Measurements from ENCODE around the gene P2RX1.
A peak's percentile ranks its signal among the peaks of the same experiment; 100 is the strongest.

Gene P2RX1

GRCh38 chr17:3959295-3959899 lies 43.1 kb upstream of the P2RX1 start:
- Histone ChIP-seq H3K4me3 (ENCODE audit: low read length) (no peak overlapping the region), H3K4me1 (ENCODE audit: control insufficient read depth, insufficient read depth, low read length) (peaks cover 4% of the 10 kb centered on the region), H3K36me3 (ENCODE audit: control insufficient read depth, insufficient read depth, low read length, severe bottlenecking) (no peaks in the 10 kb centered on the region), H3K27me3 (replicated peaks; ENCODE audit: control insufficient read depth, insufficient read depth, low read length) (peaks cover 19% of the 10 kb centered on the region), H3K9me3 (ENCODE audit: control insufficient read depth, low read length) (no peaks in the 10 kb centered on the region), H3K9ac (ENCODE audit: low read length) (no peak overlapping the region)
- DNase-seq (ENCODE audit: low read depth), result peak; percentile 40

GRCh38 chr17:3957735-3958599 lies 41.7 kb upstream of the P2RX1 start:
- no peak for DNase-seq (ENCODE audit: low read depth)
- peaks cover 19% of the 10 kb centered on the region for H3K27me3 ChIP-seq (replicated peaks; ENCODE audit: control insufficient read depth, insufficient read depth, low read length)
- no peak overlapping the region for H3K4me3 ChIP-seq (ENCODE audit: low read length)
- H3K4me1 ChIP-seq (ENCODE audit: control insufficient read depth, insufficient read depth, low read length), result peaks cover 4% of the 10 kb centered on the region
- no peaks in the 10 kb centered on the region for H3K9me3 ChIP-seq (ENCODE audit: control insufficient read depth, low read length)
- H3K36me3 ChIP-seq (ENCODE audit: control insufficient read depth, insufficient read depth, low read length, severe bottlenecking), result no peaks in the 10 kb centered on the region
- H3K9ac ChIP-seq (ENCODE audit: low read length), result no peak overlapping the region

GRCh38 chr17:3956983-3957382 lies 40.7 kb upstream of the P2RX1 start:
- no peak for DNase-seq (ENCODE audit: low read depth)
- Histone ChIP-seq H3K9ac (ENCODE audit: low read length) (no peak overlapping the region), H3K4me1 (ENCODE audit: control insufficient read depth, insufficient read depth, low read length) (peaks cover 4% of the 10 kb centered on the region), H3K36me3 (ENCODE audit: control insufficient read depth, insufficient read depth, low read length, severe bottlenecking) (no peaks in the 10 kb centered on the region), H3K4me3 (ENCODE audit: low read length) (no peak overlapping the region), H3K9me3 (ENCODE audit: control insufficient read depth, low read length) (no peaks in the 10 kb centered on the region), H3K27me3 (replicated peaks; ENCODE audit: control insufficient read depth, insufficient read depth, low read length) (peaks cover 13% of the 10 kb centered on the region)

GRCh38 chr17:3956327-3956957 lies 40.2 kb upstream of the P2RX1 start:
- Histone ChIP-seq H3K27me3 (replicated peaks; ENCODE audit: control insufficient read depth, insufficient read depth, low read length) (peaks cover 7% of the 10 kb centered on the region), H3K4me3 (ENCODE audit: low read length) (no peak overlapping the region)

GRCh38 chr17:3955673-3955988 lies 39.4 kb upstream of the P2RX1 start:
- Histone ChIP-seq H3K36me3 (ENCODE audit: control insufficient read depth, insufficient read depth, low read length, severe bottlenecking) (no peaks in the 10 kb centered on the region), H3K9me3 (ENCODE audit: control insufficient read depth, low read length) (no peaks in the 10 kb centered on the region), H3K27me3 (replicated peaks; ENCODE audit: control insufficient read depth, insufficient read depth, low read length) (peaks cover 6% of the 10 kb centered on the region), H3K4me1 (ENCODE audit: control insufficient read depth, insufficient read depth, low read length) (peaks cover under 1% of the 10 kb centered on the region), H3K4me3 (ENCODE audit: low read length) (no peak overlapping the region), H3K9ac (ENCODE audit: low read length) (no peak overlapping the region)
- DNase-seq (ENCODE audit: low read depth), result no peak

More at GRCh38 chr17:3956327-3956957, 40.2 kb upstream of the P2RX1 start:
- no peaks in the 10 kb centered on the region for H3K9me3 ChIP-seq (ENCODE audit: control insufficient read depth, low read length)
- DNase-seq (ENCODE audit: low read depth), result no peak
- H3K36me3 ChIP-seq (ENCODE audit: control insufficient read depth, insufficient read depth, low read length, severe bottlenecking), result no peaks in the 10 kb centered on the region
- H3K4me1 ChIP-seq (ENCODE audit: control insufficient read depth, insufficient read depth, low read length), result peaks cover 4% of the 10 kb centered on the region
- no peak overlapping the region for H3K9ac ChIP-seq (ENCODE audit: low read length)

- Histone ChIP-seq H3K9me3 (ENCODE audit: control insufficient read depth, low read length) (no peaks in the 10 kb centered on the region), H3K4me1 (ENCODE audit: control insufficient read depth, insufficient read depth, low read length) (no peaks in the 10 kb centered on the region), H3K27me3 (replicated peaks; ENCODE audit: control insufficient read depth, insufficient read depth, low read length) (peaks cover 4% of the 10 kb centered on the region), H3K36me3 (ENCODE audit: control insufficient read depth, insufficient read depth, low read length, severe bottlenecking) (no peaks in the 10 kb centered on the region), H3K9ac (ENCODE audit: low read length) (no peak overlapping the region), H3K4me3 (ENCODE audit: low read length) (no peak overlapping the region)
- no peak for DNase-seq (ENCODE audit: low read depth)
These were observed 38.9 kb upstream of the P2RX1 start for GRCh38 chr17:3954976-3955672.

GRCh38 chr17:3954086-3954485 lies 37.8 kb upstream of the P2RX1 start:
- no peak overlapping the region for H3K9ac ChIP-seq (ENCODE audit: low read length)
- no peaks in the 10 kb centered on the region for H3K4me1 ChIP-seq (ENCODE audit: control insufficient read depth, insufficient read depth, low read length)
- no peaks in the 10 kb centered on the region for H3K9me3 ChIP-seq (ENCODE audit: control insufficient read depth, low read length)
- H3K36me3 ChIP-seq (ENCODE audit: control insufficient read depth, insufficient read depth, low read length, severe bottlenecking), result no peaks in the 10 kb centered on the region
- H3K27me3 ChIP-seq (replicated peaks; ENCODE audit: control insufficient read depth, insufficient read depth, low read length), result peaks cover 4% of the 10 kb centered on the region
- H3K4me3 ChIP-seq (ENCODE audit: low read length), result no peak overlapping the region
- DNase-seq (ENCODE audit: low read depth), result no peak

GRCh38 chr17:3953542-3953941 lies 37.3 kb upstream of the P2RX1 start:
- Histone ChIP-seq H3K27me3 (replicated peaks; ENCODE audit: control insufficient read depth, insufficient read depth, low read length) (peaks cover 4% of the 10 kb centered on the region), H3K4me1 (ENCODE audit: control insufficient read depth, insufficient read depth, low read length) (no peaks in the 10 kb centered on the region), H3K4me3 (ENCODE audit: low read length) (no peak overlapping the region), H3K9me3 (ENCODE audit: control insufficient read depth, low read length) (no peaks in the 10 kb centered on the region), H3K9ac (ENCODE audit: low read length) (no peak overlapping the region), H3K36me3 (ENCODE audit: control insufficient read depth, insufficient read depth, low read length, severe bottlenecking) (no peaks in the 10 kb centered on the region)
- DNase-seq (ENCODE audit: low read depth), result no peak

GRCh38 chr17:3952186-3952585 lies 35.9 kb upstream of the P2RX1 start:
- Histone ChIP-seq H3K9ac (ENCODE audit: low read length) (no peak overlapping the region), H3K4me1 (ENCODE audit: control insufficient read depth, insufficient read depth, low read length) (no peaks in the 10 kb centered on the region), H3K27me3 (replicated peaks; ENCODE audit: control insufficient read depth, insufficient read depth, low read length) (peaks cover 4% of the 10 kb centered on the region), H3K9me3 (ENCODE audit: control insufficient read depth, low read length) (no peaks in the 10 kb centered on the region), H3K4me3 (ENCODE audit: low read length) (no peak overlapping the region), H3K36me3 (ENCODE audit: control insufficient read depth, insufficient read depth, low read length, severe bottlenecking) (no peaks in the 10 kb centered on the region)
- DNase-seq (ENCODE audit: low read depth), result no peak

GRCh38 chr17:3951420-3951819 lies 35.2 kb upstream of the P2RX1 start:
- DNase-seq (ENCODE audit: low read depth), result no peak
- Histone ChIP-seq H3K27me3 (replicated peaks; ENCODE audit: control insufficient read depth, insufficient read depth, low read length) (no peaks in the 10 kb centered on the region), H3K9me3 (ENCODE audit: control insufficient read depth, low read length) (no peaks in the 10 kb centered on the region), H3K4me1 (ENCODE audit: control insufficient read depth, insufficient read depth, low read length) (no peaks in the 10 kb centered on the region), H3K9ac (ENCODE audit: low read length) (no peak overlapping the region), H3K4me3 (ENCODE audit: low read length) (no peak overlapping the region), H3K36me3 (ENCODE audit: control insufficient read depth, insufficient read depth, low read length, severe bottlenecking) (no peaks in the 10 kb centered on the region)

- H3K27me3 ChIP-seq (replicated peaks; ENCODE audit: control insufficient read depth, insufficient read depth, low read length), result no peaks in the 10 kb centered on the region
- H3K4me3 ChIP-seq (ENCODE audit: low read length), result no peak overlapping the region
- no peaks in the 10 kb centered on the region for H3K36me3 ChIP-seq (ENCODE audit: control insufficient read depth, insufficient read depth, low read length, severe bottlenecking)
- no peaks in the 10 kb centered on the region for H3K4me1 ChIP-seq (ENCODE audit: control insufficient read depth, insufficient read depth, low read length)
- DNase-seq (ENCODE audit: low read depth), result no peak
- H3K9ac ChIP-seq (ENCODE audit: low read length), result no peak overlapping the region
- no peaks in the 10 kb centered on the region for H3K9me3 ChIP-seq (ENCODE audit: control insufficient read depth, low read length)
These were observed 34.7 kb upstream of the P2RX1 start for GRCh38 chr17:3951003-3951402.
